NCI-H1048 (cell line): ENCODE data around the gene ADGRA1.

ENCODE experiments used
- DNase-seq: peaks from one replicate; lab custom pipeline; 2025; lab: John Stamatoyannopoulos, UW

ADGRA1 gene

DNA sequence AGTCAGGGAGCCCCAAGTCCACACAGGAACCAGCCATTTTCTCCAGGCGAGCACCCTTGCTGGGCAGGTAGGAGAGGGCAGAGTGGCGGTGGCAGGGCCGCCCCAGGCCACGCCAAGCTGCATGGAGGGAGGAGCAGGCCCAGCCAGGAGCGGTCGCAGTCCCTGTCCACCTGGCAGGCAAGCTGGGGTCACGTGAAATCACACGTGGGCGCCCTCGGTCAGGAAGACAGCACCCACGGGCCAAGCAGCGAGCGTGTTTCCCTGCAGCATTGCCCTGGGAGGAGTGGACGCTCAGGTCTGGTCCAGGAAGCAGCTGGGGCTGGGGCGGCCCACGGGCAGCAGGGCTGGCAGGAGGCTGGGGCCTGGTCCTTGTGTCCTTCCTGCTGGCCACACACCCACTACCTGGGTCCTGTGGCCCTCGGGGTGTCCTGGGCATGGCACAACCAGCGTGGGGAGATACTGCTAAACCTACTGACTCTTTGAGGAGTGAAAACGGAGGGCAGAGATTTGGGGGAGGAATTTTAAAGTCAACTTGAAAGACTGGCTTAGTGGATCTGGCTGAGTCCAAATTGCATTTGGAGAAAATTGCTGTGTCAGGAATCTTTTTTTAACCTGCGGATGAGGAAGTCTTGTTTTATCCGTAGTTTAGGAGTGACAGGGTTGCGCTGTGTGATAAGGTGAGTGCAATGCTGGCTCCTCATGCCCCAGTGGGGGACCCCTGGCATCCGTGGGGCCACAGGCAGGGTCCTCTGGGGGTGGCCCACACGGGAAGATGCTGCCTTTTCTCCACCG is 12.2 kb upstream of the ADGRA1 start:
- DNase-seq = no peak

DNA sequence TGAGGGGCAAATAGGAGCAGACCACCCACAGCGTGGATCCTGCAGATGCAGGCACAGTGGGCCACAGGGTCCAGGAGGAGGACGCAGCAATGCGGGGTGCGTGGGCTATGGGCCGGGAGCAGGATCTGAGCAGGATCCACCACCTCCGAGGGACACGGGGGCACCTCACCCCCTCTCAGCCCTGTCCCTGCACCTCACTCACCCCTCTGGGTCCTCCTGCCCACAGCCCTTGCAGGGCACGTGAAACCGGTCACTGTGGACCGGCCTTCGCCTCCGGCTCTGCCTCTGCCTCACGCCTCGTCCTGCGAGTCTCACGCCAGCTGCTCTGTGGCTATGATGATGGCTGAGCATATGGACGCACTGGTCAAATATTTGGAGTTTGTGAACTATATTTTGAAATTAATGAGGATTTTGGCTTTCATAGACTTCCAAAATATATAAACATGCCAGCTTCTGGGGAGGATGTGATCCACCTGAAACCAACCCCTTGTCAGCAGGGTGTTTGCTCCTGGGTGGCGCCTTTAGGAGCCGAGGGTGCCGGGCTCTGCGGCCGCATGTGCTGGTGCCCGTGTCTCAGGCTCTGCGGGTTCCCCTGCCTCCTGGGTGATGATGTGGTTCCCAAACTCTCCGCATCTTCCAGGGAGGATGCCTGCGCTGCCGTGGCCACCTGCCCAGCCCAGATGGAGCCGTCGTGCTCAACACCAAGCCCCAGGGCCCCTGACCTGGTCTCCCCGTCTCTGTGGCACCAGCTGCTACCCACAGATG is 11.3 kb upstream of the ADGRA1 start:
- no peak for DNase-seq

DNA sequence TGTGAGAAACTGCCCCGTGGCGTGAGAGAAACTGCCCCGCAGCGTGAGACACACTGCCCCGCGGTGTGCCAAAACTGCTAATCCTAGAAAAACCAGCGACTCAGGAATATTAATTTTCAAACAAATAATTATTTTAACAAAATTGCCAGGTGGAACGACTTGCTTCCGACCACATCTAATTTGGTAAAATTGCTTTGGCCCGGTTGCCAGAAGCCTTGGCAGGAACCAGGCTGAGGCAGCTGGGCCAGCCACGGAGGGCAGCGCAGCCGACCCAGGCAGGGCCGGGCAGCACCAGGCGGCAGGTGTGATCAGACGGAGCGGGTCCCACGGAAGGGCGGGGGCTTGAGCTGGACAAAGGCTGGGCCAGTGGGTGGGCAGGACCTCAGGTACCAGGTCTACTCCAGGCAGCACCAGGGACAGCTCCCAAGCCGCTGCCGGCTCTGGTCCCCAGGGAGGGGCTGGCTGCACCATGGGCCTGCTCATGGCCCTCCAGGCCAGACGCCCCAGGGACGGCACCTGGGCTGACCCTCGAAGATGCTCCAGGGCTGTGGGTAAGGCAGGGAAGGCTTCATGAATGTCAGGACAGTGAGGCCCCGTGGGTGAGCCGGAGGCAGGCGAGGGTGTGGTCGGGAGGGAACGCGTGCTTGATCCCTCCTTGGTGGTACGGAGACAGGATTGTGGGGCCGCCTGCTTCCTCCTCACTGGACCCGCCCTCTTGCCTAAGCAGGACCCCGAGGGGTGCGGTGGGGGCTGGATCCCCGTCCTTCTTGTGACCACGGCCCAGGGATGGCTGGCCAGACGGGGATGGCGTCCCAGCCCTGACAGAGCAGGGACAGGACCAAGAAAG is 7.7 kb upstream of the ADGRA1 start:
- no peak for DNase-seq

DNA sequence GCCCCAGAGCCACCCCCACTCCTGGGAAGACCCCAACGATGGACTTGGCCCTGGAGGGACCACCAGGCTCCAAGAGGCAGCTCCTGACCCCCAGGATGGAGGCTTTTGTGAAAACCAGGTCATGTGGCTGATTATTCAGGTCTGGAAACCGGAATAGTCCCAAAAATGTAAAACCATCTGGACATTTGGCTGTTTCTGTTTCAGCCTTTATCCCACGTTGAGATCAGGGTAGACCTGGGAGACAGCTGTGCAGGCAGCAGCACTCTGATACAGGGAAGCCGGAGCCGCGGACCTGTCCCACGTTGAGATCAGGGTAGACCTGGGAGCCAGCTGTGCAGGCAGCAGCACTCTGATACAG is 7.1 kb upstream of the ADGRA1 start:
- no peak for DNase-seq

DNA sequence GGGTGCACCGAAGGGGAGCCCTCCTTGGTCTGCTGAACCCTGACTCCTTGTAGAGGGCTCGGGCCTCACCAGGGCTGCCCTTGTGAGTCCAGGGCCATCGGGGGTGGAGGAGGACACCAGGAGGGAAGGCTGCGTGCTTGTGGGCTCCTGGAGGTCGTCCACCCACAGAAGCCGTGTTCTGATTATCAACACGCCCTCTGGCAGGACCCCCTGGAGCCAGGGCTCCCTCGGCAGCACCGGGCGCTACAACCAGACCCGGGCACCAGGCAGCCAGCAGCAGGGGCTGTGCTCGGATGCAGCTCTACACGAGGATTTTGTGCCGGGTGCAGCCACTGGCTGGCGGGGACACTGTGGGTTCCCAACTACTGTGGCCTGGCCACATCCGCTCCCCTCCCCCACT is 6.1 kb upstream of the ADGRA1 start:
- DNase-seq = no peak

DNA sequence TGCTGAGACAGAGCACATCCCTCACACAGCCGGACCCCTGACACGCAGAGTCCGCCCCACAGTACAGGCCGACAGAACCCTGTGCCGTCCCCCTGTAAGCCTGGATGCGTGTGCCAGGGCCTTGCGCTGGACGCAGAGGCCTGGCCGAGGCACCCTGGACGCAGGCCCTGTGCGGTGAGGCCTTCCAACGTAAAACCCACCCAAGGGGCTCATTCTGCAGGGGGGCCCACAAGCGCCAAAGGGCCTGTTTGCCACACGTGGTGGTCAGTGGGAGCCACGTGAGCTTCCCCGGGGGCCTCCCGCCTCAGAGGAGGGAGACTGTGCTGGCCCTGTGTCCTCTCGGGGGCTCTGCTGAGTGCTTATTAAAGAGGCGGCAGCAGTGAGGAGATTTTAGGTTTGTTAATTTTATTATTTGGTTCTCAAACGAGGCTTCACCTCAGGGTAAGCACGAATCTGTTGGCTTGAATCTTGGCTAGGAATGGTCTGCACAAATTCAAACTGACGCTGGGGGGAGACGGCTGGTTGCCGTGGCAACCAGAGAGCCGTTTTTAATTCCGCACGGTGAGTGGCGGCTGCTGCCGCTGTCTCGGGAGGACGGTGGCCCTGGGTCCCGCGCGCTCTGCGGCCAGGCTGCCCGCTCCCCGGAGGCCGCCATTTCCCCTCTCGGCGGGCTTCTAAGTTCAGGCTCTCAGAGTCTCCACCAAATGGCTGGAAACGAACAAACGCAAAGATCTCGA is 4.9 kb upstream of the ADGRA1 start:
- no peak for DNase-seq

DNA sequence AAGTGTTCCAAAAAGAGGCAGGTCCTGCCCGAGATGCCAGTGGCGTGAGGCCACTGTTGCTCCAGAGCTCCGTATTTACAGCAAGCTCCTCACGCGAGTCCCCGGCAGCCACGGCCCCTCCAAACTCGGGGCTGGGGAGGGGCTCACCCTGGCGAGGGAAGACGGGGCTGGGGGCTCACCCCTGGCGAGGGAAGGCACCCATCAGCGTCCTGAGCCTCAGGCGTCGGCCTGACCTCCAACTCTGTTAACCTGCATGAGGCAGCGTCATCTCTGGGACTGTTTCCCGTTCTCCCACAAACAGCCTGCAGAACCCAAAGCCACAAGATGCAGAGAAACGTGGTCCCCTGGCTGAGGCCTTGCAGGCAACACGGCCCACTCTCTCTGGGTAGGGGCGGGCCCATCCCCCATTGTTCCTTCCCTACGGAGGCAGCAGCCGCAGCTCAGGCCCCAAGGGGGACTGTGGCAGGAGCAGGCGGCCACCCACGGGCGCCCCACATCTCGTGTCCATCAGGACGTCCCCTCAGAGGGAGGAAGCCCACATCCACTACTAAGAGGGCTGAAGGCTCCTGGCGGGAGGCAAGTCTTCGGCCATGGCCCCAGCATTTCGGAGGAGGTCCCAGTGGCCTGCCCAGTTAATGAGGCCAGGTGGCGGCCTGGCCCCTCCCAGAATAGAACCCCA is 4.2 kb upstream of the ADGRA1 start:
- no peak for DNase-seq

DNA sequence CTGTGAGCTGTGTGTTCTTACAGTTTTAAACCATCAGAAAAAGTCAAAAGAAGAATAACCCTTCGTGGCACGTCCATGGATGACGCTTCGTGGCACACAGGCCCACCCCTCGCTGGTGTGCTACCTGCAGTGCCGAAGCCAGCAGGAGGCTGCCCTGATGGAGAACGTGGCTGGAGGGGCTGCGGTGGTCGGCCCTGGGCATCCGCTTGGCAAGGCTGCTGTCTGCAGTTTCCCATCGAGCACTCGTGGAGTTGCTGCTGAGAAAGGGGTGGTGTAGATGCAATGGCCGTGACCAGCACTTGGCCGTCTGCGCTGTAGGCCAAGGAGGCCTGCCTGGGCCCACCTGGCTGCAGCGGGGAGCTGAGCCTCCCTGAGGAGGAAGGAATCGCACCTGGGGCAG is 3.2 kb upstream of the ADGRA1 start:
- DNase-seq = no peak

DNA sequence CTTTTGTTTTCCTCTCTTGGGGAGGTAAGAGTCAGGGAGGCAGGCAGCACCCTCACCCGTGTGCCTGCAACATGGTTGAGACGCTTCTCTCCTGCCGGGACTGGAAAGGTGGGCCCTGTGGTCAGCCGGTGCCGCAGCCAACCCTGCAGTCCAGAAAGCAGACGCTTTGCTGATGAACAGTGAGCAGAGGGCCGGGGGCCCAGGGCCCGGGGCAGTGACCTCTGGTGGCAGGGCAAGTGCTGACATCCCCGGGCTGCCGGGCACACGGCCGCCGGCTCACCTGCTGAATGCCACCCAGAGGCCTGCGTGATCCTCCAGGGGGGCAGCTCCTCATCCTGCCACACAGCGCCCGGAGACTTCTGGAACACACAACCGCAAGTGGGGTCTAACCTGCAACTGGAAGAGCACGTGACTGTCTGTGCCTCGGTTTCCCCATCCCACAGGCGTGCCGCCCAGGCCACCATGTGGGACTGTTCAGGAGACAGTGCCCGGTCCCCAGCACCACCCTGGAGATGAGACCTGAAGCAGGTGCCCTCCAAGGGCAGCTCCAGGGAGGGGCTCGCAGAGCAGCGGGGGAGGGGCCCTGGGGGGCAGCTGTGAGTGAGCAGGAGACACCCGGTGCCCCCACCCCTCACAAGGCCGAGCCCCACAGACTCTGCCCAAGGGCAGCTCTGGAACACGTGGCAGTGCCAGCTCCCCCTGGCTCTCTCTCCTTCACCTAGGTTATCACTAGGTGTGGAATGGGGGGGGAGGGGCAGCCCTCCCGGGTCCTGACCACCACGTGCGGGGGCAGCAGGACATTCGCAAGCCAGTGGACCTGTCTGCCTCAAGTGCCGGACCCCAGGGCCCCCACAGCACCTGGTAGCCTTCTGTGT is 2.2 kb upstream of the ADGRA1 start:
- no peak for DNase-seq

DNA sequence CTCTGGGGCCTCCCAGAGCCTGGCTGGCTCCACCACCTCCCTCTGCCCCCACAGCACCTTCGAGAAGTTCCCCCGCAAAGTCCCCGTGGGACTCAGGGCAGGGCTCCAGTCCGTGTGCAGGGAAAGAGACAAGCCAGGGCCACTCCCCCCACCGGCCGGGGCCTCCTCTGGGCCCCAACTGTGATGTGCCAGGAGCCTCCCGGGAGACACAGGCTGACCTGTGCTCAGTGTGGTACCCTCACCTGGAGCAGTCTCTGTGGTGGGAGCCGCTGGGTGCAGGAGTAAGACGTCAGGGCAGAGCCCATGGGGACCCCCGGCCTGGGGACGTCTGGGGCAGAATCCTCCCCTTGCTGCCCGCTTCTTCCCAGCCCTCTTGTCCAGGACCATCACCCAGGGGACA is 1.5 kb upstream of the ADGRA1 start:
- no peak for DNase-seq

DNA sequence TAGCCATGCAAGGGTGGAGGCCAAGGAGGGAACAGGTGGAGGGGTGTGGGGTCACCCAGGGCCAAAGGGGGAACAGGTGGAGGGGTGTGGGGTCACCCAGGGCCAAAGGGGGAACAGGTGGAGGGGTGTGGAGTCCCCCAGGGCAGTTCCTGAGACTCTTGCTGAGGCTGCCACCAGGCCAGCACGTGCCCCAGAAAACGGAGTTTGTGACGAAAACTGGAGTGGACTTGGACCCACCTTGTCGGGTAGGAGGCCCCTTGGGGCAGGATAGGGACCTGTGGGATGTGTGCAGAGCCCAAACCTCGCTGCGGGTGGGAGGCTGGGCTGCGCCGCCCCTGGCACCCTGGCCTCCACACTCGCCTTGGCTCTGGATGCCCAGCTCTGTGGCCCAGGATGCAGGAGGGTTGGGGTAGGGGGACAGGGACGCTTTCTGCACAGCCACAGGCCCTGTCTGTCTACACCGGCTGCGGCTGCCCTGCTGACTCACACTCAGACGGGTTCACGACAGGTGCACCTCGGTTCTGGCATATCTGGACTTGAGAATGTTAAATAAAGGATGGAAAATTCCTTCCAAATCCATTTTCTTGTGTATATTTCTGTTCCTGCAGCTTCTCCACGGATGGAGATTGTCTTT is 562 bp upstream of the ADGRA1 start:
- no peak for DNase-seq

DNA sequence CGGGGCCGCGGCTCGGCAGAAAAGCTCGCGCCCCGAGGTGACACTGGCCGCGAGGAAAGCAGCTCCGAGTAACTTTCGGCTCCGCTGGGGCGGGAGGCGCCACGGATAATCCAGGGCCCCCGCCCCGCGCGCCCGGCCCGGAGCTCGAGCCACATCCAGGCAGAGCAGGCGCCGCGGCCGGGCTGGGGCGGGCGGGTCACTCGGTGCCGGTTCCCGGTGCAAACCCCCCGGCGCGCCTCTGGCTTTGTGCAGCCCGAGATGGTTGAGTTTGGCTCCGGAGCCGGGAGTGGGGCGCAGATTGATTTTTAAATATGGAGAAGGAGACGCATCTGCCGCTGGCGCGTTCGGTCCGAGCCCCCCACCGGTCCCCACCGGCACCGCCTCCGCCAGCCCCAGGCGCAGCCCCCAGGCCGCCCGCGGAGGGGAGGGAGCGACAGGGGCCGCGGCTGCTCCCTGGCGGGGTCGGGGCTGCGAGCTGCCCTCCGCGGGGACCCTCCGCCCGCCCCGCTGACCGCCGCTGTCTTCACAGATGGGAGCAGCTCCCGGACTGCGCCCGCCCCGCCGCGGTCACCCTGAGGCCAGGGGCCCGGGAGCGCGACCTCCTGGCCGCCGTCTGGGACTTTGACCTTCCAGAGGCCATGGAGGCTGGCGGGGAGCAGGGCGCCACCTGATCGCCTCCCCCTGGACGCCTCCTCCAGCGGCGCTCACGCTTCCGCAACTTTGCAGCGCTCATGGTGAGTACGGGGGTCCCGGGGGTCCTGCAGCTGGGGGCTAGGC is 643 bp downstream of the ADGRA1 start:
- DNase-seq = no peak

DNA sequence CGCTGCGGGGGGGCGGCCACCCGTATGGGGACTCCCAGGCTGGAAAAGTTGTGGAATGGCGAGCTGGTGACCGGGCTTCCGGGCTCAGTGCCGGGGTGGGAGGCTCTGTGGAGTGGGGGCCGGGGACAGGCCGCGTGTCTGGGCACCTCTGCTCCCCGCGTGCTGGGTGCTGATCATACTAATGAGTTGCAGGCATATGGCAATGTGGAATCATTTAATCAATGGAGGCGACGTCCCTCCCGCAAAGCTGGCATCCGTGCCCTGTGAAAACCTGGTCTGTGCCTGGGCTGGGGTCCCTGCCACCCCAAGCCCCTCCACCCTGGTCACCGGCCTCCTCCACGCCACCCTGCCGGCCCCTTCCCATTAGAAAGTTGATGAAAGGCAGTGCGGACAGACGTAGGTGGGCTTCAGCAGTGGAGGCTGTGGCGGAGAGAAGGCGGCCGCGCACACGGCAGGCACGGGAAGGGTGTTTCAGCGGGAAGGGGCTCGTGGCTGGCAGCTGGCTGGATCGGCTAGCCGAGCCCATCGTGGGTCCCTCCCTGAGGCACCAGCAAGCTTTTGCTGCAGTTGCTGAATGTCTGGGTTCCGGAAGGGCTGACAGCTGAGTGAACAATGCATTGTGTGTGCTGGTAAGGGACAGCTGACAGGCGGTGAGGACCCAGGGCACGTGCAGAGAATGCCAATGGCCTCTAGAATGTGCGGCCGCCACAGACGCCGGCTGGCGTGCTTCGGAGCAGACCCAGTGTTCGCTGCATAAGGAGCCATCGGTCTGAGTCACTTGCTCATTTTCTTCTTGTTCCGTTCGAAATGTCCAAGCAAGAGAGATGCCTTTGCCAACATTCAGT is 1.5 kb downstream of the ADGRA1 start:
- no peak for DNase-seq

DNA sequence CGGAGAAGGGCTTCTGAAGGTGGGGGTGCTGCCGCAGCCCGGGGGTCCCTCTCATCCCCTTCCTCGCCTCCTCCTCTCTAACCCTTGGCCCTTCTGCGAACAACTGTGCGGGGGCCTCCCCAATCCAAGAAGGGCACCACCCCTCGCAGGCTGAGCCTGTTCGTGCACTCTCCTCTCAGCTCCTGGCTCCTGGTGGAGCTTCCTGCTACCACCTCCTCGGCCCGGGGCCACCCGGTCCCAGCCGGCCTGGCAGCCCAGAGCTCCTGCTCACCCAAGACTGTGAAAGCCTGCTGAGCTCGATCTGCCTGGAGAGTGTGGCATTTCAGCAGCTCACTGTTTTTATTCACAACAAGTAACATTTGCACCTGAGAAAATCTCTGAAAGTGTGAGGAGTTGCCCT is 2.4 kb downstream of the ADGRA1 start:
- no peak for DNase-seq

DNA sequence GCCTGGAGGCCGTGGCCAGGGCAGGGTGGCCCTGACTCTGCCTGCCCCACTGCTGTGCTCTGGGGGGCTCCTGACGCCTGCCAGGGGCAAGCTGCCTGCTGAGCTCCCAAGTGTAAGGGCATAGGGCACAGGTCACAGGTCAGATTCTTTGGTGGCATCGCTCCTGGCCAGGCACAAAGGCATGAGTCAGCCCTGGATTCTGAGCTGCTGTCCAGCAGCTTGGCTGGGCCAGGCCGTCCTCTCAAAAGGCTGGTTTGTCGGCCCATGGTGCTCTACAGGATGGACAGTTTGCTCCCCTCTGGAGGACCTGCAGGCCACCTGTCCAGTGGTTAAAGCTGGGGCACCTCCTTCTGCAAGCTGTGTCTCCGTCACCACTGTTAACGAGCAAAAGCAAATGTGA is 2.9 kb downstream of the ADGRA1 start:
- no peak for DNase-seq

DNA sequence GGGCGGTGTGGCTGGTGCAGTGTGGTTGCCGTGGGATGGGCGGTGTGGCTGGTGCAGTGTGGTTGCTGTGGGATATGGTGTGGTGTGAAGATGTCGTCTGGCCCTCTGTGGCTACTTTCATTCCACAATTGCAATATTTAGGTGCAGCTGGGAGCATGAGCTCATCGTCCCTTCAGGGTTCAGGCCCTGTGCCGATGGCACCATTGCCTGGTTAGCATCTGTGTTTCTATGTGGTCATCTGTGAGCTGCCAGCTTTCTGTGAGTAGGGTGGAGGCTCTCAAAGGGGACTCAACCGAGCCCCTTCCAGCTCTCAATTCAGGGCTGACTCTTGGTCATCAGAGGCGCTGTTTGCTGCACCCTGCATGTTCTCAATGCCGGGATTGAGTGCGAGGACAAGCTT is 3.6 kb downstream of the ADGRA1 start:
- DNase-seq = no peak

DNA sequence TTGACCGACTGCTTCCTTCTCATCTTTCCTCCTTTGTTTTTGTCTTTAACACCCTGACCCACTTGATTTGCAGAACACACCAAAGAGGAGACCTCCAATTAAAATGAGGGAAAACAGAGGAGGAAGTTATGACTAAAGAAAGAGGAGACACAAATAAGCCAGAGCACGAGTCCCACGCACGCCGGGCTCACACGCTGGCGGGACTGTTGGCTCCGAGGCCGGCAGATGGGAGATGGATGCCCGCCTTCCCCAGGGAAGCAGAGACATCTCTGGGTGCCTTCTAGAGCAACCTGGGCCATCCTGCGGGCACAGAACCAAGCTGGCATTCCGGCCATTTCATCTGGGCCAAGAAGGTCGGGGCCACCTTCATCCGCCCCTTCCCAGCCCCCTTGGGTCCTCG is 5.6 kb downstream of the ADGRA1 start:
- DNase-seq = no peak

DNA sequence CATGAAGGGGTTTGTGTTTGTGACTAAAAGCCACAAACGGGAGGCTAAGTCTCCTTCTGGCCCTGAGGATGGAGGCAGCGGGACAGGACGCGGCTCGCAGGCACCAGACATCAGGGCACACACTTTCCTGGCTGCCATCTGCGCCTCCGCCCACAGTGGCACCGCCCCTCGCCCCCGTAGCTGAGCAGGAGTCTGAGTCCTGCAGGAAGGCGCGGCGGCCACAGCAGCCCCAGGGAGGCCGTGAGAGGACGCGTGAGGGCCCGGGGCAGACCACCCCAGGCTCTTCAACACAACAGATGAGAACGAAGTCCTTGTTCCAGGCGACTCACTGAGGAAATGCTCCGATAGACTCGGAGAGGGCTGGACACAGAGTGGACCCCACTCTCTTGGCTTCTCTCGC is 6.6 kb downstream of the ADGRA1 start:
- DNase-seq = no peak
